Hepatocyte (in vitro differentiated cells): Measurements from ENCODE around the gene HDDC3.
"Not testable (repeated sequence)": the region's sequence is repeated elsewhere in the genome, so short reads cannot be mapped to it uniquely, and the experiment has no call there.

ENCODE experiments used
- CTCF ChIP-seq: fragments of 200-600 bp; sonication (generic); IDR thresholded peaks from 2 replicates; pipeline ENCODE4 v1.5.1; 2016; ENCODE audit warnings: antibody characterized with exemption, mild to moderate bottlenecking; ENCODE audit not compliant: poor library complexity
- EZH2phosphoT487 ChIP-seq: fragments of 200-600 bp; sonication (generic); IDR thresholded peaks from one replicate; pipeline ENCODE4 v1.6.1; 2018; ENCODE audit warnings: antibody characterized with exemption, mild to moderate bottlenecking, low read depth, moderate library complexity; ENCODE audit not compliant: unreplicated experiment, severe bottlenecking

GRCh38 chr15:90922712-90923322 lies 9.5 kb downstream of the HDDC3 start:
- TF ChIP-seq CTCF, EZH2phosphoT487: not testable (repeated sequence)
